Activated CD8-positive, alpha-beta memory T cell treated with anti-CD3 and anti-CD28 coated beads, Interleukin-2, amount 50 U/mL, for 24 hours (primary cell): ENCODE results near the gene MAPKAPK3.

Source experiments
- DNase-seq: peaks from one replicate; pipeline ENCODE4 v3.0.0-alpha.2; 2020; ENCODE audit errors: extremely low read depth

Gene MAPKAPK3

DNA sequence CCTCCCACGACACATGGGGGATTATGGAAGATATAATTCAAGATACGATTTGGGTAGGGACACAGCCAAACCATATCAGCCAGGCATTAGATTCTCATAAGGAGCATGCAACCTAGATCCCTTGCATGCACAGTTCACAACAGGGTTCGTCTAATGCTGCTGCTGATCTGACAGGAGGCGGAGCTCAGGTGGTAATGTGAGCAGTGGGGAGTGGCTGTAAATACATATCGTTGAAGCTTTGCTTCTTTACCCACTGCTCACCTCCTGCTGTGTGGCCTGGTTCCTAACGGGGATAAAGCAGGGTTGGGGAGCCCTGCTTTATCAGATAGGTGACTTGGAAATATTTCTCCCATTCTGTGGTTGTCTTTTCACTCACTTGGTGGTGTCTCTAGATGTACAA is 72.6 kb downstream of the MAPKAPK3 start:
- DNase-seq, result no peak

DNA sequence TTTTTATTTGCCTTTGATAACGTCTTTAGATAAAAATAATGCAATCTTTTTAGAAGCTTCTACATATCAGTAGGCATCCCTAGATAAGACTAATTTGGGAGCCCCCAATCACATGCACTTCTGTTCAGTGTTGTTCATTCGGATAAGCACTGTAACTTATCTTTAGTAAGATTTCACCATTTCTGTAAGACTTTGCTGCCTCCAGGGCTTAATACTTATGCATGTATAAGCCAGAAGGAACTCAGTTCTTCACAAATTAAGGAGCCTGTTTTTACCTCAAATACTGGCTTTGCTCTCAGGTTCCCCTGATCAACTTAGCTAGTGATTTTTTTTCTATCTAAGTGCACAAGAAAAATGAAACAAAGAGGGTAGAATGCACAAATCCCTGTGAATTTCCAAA is 78.1 kb downstream of the MAPKAPK3 start:
- DNase-seq, result no peak

DNA sequence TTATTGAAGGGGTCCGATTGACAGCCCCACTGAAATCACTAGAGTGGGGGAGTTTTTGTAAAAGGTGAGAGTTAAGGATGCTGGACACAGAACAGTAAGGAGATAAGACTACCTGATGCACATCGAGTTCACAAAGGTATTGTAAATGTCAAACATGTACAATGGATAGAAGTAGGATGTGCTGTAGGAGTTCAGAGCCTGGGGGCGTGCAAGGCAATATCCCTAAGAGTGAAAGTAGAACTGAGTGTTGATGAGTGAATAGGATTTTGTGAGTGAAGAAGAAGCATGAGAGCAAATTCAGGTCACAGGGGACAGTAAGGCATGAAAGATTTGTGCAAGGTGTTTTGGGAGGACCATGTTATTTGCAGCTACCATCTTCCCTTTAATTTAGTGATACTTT is 79.3 kb downstream of the MAPKAPK3 start:
- no peak for DNase-seq

DNA sequence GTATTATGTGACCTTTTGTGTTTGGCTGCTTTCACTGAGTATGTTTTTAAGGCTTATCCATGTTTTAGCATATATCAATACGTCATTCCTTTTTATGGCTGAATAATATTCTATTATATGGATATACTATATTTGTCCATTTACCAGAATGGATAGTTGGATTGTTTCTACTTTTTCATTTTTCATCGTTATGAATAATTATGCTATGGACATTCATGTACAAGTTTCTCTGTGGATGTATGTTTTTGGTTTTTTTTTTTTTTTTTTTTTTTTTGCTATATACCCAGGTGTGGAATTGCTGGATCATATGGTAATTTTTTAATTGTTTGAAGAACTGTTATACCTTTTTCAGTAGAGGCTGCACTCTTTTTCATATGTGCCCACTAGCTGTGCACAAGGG is 81.3 kb downstream of the MAPKAPK3 start:
- DNase-seq, result no peak
